Neuron (in vitro differentiated cells): ENCODE data around the gene EXD3.

Experiments used
- H2AFZ ChIP-seq: one replicate; pipeline ENCODE4 v1.6.1; 2013; ENCODE audit warnings: low read depth, mild to moderate bottlenecking, inconsistent platforms, low read length, moderate library complexity
- H3K27me3 ChIP-seq: one replicate; pipeline ENCODE4 v1.6.1; 2013; ENCODE audit warnings: low read length; ENCODE audit not compliant: insufficient read depth
- H3K36me3 ChIP-seq: one replicate; pipeline ENCODE4 v1.6.1; 2013; ENCODE audit warnings: low read length; ENCODE audit not compliant: insufficient read depth
- H3K4me1 ChIP-seq: one replicate; pipeline ENCODE4 v1.6.1; 2013; ENCODE audit warnings: low read length; ENCODE audit not compliant: insufficient read depth
- H3K4me3 ChIP-seq: 2 replicates; pipeline ENCODE4 v1.5.1; 2013; ENCODE audit warnings: mild to moderate bottlenecking, low read length, moderate library complexity
- H3K9me3 ChIP-seq: one replicate; pipeline ENCODE4 v1.6.1; 2013; ENCODE audit warnings: low read length

EXD3 gene

DNA sequence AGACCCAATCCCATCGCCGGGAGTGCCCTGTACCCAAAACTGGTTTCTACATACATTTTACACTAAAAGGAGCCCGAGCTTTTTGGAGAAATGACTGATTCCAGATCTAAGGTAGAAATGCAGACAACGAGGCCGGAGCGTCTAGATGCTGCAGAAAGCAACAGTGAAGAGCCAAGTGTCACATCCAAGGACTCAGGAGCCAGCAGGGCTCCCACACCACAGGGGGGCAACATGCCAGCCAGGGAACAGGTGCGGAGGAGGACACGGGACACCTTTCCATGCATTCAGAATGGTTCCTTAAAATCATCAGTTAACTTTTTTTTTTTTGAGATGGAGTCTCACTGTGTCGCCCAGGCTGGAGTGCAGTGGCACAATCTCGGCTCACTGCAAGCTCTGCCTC is 97.8 kb downstream of the EXD3 start:
- Histone ChIP-seq H3K36me3 (no peaks in the 10 kb centered on the region), H2AFZ (no peak overlapping the region), H3K4me3 (no peak overlapping the region), H3K4me1 (peaks cover 12% of the 10 kb centered on the region), H3K9me3 (peaks cover 1% of the 10 kb centered on the region), H3K27me3 (no peaks in the 10 kb centered on the region)

DNA sequence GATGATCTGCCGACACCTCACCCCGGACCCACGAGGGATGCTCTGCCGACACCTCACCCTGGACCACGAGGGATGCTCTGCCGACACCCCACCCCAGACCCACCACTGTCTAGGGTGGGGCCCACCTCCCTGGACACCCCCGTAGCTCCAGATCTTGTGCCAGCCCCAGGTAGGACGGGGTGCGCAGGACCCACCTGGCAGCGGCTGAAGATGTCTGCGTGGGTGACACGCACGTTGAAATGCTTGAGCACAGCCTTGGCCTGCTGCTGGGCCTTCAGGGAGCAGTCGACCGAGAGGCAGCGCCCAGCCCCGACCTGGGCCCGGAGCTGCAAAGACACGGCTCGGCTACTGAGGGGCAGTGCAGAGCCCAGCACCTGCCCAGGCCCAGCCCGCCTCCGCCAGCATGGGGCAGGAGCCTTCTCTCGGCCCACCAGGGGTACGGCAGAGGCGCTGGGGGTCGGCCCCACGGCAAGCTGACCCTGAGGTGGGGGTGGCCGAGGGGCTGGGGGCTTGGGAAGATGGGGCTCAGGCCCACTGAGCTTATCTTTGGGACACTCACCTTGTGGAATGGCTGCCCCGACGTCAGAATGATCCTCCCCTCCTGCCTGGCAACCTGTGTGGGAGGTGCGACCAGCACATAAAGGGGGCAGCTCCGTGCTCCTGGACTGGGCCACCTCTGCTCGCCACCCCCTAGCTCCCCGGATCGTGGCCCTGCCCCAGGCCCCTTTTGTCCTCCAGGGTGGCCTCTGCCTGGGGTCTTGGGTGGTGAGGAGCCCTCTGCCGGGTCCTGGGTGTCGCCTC is 99.2 kb downstream of the EXD3 start:
- Histone ChIP-seq H3K4me3 (no peak overlapping the region), H2AFZ (no peak overlapping the region), H3K36me3 (no peaks in the 10 kb centered on the region), H3K4me1 (peaks cover 12% of the 10 kb centered on the region), H3K27me3 (no peaks in the 10 kb centered on the region), H3K9me3 (peaks cover 1% of the 10 kb centered on the region)

DNA sequence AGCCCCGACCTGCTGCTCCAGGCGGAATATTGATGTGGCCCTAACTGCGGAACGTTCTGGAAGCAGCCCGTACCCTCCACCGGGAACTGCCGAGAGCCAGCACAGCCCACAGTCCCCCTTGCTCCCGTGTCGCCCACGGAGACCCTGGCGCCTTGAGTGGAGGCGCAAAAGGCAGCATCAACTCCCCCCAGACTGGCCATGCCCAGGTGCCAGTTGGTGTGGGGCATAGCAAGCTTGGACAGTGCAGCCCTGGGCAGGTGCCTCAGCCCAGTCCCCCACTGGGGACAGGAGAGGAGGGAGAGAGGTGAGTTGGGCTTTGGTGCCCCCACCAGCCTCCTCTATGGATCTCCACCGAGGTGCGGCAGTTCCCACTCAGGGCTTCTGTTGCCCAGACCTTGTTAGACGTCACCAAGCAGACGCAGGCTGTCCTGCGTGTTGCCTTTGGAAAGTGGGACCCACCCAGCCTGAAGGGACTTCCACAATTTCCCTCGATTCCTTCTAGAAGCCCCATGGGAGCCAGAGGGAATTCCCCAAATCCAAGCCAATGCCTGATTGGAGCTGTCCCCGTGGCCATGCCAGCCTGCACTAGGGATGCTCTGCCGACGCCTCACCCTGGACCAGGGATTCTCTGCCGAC is 101.1 kb downstream of the EXD3 start:
- no peaks in the 10 kb centered on the region for H3K27me3 ChIP-seq
- peaks cover 17% of the 10 kb centered on the region for H3K4me1 ChIP-seq
- H3K4me3 ChIP-seq, result no peak overlapping the region
- H3K9me3 ChIP-seq, result peaks cover 1% of the 10 kb centered on the region
- no peaks in the 10 kb centered on the region for H3K36me3 ChIP-seq
- no peak overlapping the region for H2AFZ ChIP-seq

DNA sequence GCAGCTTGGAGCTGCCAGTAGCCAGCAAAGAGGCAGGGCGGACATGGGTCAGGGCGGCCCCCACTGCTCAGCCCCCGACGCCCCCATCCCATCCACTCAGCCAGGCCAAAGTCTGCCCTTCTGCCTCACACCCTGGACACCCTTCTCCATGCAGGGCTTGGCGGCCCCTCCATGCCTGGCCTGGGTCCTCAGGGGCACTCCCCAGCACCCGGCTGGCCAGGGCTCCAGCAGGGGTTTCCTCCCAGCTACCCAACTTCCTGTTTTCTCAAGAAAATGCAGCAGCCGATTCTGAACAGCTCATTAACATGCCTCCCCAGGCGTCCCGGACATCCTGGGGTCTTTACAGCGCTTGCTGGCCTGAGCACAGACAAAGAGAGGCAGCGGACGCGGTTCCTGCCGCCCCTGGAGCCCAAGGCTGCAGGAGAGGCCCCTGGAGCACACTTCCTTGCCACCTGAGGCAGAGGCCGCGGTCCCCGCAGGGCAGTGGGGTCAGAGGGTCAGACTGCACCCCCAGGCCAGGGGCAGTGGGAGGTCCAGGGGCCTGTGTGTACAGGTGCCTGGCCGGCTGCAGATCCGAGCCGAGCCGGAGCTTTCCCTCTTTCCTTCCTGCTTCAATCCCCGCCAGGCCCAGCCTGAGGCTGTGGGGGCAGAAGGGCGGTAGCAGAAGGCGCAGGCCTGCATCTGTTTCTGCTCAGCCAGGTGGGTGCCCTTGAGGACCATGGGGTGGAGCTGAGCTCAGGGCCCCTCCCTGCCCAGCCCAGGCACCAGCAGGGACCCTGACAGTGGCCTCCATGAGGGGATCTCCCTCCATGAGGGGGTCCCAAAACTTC is 102.2 kb downstream of the EXD3 start:
- Histone ChIP-seq H3K4me1 (peaks cover 17% of the 10 kb centered on the region), H3K27me3 (no peaks in the 10 kb centered on the region), H3K9me3 (no peaks in the 10 kb centered on the region), H3K36me3 (no peaks in the 10 kb centered on the region), H3K4me3 (peak overlapping the region; percentile 23), H2AFZ (peak overlapping the region; percentile 72)

DNA sequence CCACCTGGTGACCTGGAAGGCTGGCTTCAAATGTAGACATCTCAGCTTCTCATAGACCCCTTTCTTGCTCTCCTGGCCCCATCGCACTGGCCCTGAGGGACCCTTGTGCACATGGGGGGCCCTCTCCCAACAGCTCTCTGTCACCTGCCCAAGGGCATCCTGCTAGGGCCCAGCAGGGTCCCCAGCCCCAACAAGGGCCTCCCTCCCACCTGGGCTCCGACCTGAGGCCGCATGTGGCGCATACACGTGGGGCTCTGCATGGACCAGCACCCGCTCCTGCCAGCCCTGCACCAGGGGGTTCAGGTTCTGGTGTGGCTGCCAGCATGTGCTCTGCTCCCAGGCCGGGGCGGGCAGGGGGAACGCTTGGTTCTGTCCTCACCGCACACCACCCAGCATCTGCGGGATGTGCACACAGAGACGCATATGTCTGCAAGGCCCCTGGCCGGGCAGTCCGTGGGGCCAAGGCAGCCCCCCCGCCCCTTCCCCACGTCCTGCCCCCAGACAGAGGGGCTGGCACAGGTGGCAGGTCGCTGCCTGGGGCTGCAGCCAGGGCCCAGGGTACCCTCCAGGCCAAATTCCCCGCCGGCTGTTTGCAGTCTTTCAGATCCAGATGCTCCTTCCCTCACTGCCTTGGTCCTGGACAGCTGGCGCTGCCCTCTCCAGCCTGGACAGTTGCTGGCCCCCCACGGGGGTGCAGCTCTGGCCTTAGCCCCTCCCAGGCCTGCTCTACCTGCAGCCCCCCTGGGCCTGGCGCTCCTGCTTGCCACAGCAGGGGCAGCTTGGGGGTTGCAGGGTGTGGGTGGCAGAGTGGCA is 103.0 kb downstream of the EXD3 start:
- Histone ChIP-seq H3K27me3 (no peaks in the 10 kb centered on the region), H3K9me3 (no peaks in the 10 kb centered on the region), H3K4me1 (peaks cover 26% of the 10 kb centered on the region), H3K4me3 (no peak overlapping the region), H3K36me3 (no peaks in the 10 kb centered on the region), H2AFZ (no peak overlapping the region)

DNA sequence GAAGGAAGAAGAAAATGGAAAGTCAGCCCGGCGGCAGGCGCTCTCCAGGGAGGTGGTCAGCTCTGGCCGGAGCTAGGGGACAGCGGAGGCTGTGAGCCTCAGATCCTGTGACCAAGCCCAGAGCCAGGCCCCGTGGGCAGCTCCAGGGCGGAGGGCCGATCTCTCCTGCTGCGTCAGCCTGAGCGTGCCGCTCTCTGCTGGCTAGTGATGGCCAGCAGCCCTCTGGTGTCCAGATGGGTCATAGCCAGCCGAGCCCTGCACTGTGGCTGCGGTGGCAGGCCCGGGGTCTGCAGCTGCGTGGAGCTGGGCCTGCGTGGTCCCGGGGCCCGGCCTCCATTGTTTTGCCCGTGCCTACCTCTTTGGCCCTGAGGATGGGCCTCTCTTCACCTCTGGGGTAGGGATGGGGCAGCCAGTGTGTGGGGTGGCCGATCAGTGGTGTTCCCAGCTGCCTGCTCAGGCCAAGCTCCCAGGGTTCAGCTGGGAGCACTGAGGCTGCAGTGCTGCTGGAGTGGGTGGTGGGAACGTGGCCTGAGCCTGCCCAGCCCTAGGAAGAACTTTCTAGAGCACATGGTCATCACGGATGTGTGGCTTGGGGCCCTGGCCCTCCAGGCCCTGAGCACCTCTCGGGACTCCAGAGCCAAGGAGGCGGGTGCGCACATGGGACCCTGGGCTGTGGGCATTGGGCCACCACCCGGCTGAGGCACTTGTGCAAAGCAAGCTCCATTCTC is 103.8 kb downstream of the EXD3 start:
- H3K4me1 ChIP-seq, result peaks cover 32% of the 10 kb centered on the region

DNA sequence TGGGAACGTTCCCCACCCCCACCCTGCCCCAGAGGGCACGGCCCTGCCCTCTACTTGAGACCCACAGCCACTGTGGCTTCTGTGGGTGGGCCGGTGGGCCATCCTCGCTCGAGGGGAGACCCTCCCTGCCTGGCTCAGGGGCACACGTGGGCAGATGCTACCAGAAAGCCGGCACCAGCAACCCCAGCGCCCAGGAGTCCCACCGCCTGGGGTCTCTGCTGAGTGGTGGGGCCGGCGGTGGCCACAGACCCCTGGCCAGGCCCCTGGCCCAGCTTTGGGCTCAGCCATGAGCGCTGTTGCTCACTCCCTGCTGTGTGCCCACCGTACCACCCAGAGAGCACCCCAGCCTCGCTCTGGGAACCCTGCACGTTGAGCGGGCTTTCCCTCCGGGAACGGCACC is 104.4 kb downstream of the EXD3 start:
- no peak overlapping the region for H3K4me3 ChIP-seq
- H2AFZ ChIP-seq, result no peak overlapping the region
- H3K9me3 ChIP-seq, result no peaks in the 10 kb centered on the region
- no peaks in the 10 kb centered on the region for H3K27me3 ChIP-seq
- H3K4me1 ChIP-seq, result peaks cover 38% of the 10 kb centered on the region
- H3K36me3 ChIP-seq, result no peaks in the 10 kb centered on the region

More for the DNA sequence above, 103.8 kb downstream of the EXD3 start:
- Histone ChIP-seq H2AFZ (no peak overlapping the region), H3K4me3 (no peak overlapping the region), H3K36me3 (no peaks in the 10 kb centered on the region), H3K9me3 (no peaks in the 10 kb centered on the region), H3K27me3 (no peaks in the 10 kb centered on the region)

DNA sequence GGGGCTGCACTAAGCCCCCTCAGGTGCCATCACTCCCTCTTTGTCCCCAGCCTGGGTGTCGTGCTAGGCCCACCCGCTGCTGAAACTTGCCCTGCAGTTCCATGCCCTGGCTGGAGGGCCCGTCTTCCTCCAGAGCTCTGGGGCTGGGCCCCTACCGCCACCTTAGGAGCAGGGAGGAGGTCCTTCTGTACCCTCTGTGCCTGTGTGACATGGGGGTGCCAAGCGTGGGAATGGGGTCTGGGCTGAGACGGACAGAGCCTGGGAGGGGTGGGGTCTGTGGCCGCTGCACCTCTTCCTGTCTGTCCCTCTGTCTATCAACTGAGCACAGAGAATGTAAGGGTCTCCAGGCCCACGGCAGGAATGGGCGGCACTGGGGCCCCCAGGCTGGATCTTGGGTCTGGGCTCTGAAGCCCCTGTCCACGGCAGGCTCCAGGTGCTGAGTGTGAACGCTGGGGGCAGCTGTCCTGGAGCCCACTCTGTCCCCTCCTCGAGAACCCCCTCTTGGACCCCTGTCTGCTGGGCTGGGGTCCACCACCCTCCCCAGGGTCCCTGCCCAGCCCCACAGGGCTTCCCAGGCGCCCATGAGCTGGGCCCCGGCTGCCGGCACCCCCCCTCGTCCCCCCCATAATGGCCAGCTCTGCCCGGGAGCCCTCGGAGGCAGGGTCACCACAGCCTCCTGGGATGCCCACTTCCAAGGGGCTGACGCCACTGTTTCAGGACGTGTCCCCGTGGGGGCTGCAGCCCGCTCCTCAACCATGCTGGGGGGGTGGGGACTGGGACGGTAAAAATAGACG is 105.0 kb downstream of the EXD3 start:
- Histone ChIP-seq H3K36me3 (no peaks in the 10 kb centered on the region), H3K27me3 (no peaks in the 10 kb centered on the region), H3K4me1 (peaks cover 43% of the 10 kb centered on the region), H2AFZ (no peak overlapping the region), H3K4me3 (no peak overlapping the region), H3K9me3 (no peaks in the 10 kb centered on the region)

DNA sequence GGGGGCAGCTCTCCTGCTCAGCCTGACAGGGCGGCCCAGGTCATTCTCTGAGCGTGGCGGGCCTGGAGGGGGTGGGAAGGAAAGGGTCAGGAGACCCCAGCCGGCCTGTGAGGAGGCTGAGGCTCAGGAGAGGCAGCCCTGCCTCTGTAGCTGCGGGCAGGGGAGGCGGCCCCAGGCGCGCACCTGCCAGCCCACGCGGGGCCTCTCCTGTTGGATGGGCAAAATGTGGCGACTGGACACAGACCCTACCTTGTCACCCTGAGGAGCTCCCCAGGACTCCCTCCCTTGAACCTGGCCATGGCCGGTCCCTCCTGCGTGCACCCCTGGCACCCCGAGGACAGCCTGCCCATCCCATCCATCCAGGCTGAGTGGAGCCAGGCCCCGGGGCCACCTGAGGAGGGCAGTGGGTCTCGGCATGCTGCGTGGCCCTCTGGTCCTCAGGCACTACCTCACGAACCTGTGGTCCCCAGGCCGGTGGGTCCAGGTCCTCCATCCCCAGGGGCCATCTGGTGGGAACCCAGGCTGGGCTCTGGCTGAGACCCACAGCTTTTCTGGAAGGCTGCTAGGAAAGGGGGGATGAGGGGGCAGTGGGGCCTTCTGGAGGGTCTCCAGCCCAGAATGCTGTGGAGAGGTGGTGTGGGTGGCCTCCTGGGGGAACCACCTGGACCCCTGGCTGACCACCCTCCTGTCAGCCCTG is 105.8 kb downstream of the EXD3 start:
- no peaks in the 10 kb centered on the region for H3K27me3 ChIP-seq
- H2AFZ ChIP-seq, result no peak overlapping the region
- no peak overlapping the region for H3K4me3 ChIP-seq
- peaks cover 43% of the 10 kb centered on the region for H3K4me1 ChIP-seq
- no peaks in the 10 kb centered on the region for H3K36me3 ChIP-seq
- no peaks in the 10 kb centered on the region for H3K9me3 ChIP-seq

DNA sequence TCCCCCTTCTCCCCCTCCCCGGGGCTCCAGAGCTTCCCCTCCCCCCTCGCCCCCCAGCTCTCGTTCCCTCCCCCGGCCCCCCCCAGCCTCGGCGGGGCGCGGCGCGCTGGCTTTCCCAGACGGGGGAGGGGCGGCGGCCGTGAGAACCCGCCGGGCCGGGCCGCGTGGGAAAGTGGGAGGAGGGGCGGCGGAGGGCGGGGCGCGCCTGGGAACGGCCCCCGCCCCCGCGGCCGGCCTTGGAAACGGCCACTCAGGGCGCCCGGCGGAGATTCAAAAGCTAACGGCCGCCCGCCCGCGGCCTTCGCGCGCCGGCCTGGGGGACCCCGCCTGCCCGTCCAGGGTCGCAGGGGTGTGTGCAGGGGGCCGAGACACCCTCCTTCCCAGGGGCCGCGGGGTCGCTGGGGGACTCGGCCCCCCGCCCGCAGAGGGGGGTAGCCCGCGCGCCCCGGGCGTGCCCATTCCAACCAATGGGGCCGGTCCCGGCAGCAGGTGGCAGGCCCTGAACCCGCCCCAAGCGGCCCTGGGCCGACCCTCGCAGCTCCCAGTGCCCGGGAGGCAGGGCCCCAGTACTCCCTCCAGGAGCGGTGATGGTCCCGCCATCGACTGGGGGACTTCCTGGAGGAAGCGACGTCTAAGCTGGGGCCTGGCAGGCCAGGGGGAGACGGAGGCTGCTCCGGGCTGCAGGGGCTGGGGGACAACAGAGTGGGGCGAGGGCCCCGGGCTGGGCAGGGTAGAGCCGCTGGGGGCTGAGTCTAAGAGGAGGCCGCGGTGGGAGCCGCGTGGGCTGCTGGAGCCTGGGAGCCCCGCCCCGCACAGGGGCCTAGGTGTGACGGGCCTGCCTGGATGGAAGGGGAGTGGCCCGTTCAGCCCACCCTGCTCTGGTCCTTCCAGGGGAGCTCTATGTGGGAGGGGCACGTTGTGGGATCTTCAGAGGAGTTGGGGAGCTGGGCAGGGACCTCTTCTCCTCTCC is 106.7 kb downstream of the EXD3 start:
- peaks cover 43% of the 10 kb centered on the region for H3K4me1 ChIP-seq
- H3K9me3 ChIP-seq, result no peaks in the 10 kb centered on the region
- H3K4me3 ChIP-seq, result no peak overlapping the region

More for the DNA sequence above, 106.7 kb downstream of the EXD3 start:
- Histone ChIP-seq H2AFZ (no peak overlapping the region), H3K36me3 (no peaks in the 10 kb centered on the region), H3K27me3 (no peaks in the 10 kb centered on the region)
